COR-L47 (cell line): ENCODE data around the gene PRF1.
"Not testable (repeated sequence)": the region's sequence is repeated elsewhere in the genome, so short reads cannot be mapped to it uniquely, and the experiment has no call there.

Source experiments
- DNase-seq: peaks from one replicate; lab custom pipeline; 2025; lab: John Stamatoyannopoulos, UW

The PRF1 gene

GRCh38 chr10:70593513-70593890, 9.0 kb downstream of the PRF1 start:
- no peak for DNase-seq

- no peak for DNase-seq
Measured at GRCh38 chr10:70592746-70593512, 9.6 kb downstream of the PRF1 start.

- no peak for DNase-seq
Measured at GRCh38 chr10:70592186-70592735, 10.3 kb downstream of the PRF1 start.

GRCh38 chr10:70590655-70591416, 11.7 kb downstream of the PRF1 start:
- no peak for DNase-seq

- no peak for DNase-seq
Measured at GRCh38 chr10:70589762-70590654, 12.5 kb downstream of the PRF1 start.

- DNase-seq, result no peak
Measured at GRCh38 chr10:70588859-70589570, 13.5 kb downstream of the PRF1 start.

- no peak for DNase-seq
Measured at GRCh38 chr10:70588255-70588654, 14.3 kb downstream of the PRF1 start.

- no peak for DNase-seq
Measured at GRCh38 chr10:70587045-70587658, 15.4 kb downstream of the PRF1 start.

- DNase-seq, result no peak
Measured at GRCh38 chr10:70586348-70586930, 16.1 kb downstream of the PRF1 start.

- no peak for DNase-seq
Measured at GRCh38 chr10:70585578-70586169, 16.9 kb downstream of the PRF1 start.

- DNase-seq, result peak; percentile 76
Measured at GRCh38 chr10:70584909-70585544, 17.5 kb downstream of the PRF1 start.

GRCh38 chr10:70584366-70584765, 18.2 kb downstream of the PRF1 start:
- DNase-seq, result peak; percentile 28

GRCh38 chr10:70583669-70584037, 18.9 kb downstream of the PRF1 start:
- no peak for DNase-seq

GRCh38 chr10:70582793-70583668, 19.5 kb downstream of the PRF1 start:
- DNase-seq, result no peak

GRCh38 chr10:70581176-70581575, 21.4 kb downstream of the PRF1 start:
- not testable (repeated sequence) for DNase-seq

- DNase-seq, result no peak
Measured at GRCh38 chr10:70579234-70580002, 23.1 kb downstream of the PRF1 start.

GRCh38 chr10:70578371-70578947, 24.1 kb downstream of the PRF1 start:
- DNase-seq, result no peak
